HCT116 (cell line): ENCODE results near the gene FOXP2. TPM values are rescaled to one million over a fixed set of nuclear protein-coding genes. Genes with fewer than 3 reads are reported as not detected.

Experiments used
- ATAC-seq: fragments of 200-7000 bp; cut with Tn5 transposase; 2 replicates; pipeline ENCODE4 v1.9.1; 2020; ENCODE audit warnings: mild to moderate bottlenecking, moderate library complexity
- BruUV-seq: library from RNA; stranded (reverse); fragments of 400-500 nt; replicated peaks from 2 replicates; lab custom pipeline; 2021; lab: Mats Ljungman, UMichigan
- CTCF ChIA-PET: fragments of 300-600 bp; sonication (Branson Sonifier 250); formaldehyde crosslinking; loops from one replicate; lab custom pipeline; 2021; ENCODE audit warnings: antibody characterized with exemption; lab: Charles Lee
- POLR2A ChIA-PET: fragments of 300-600, 350-600 bp; sonication (Branson Sonifier 250); formaldehyde crosslinking; loops from one replicate; lab custom pipeline; 2021; ENCODE audit warnings: antibody characterized with exemption; lab: Charles Lee
- RAD21 ChIA-PET, 2 experiments: fragments of 300-600 bp; sonication (Branson Sonifier 250); formaldehyde crosslinking; loops; one replicate each; lab custom pipeline; 2023; ENCODE audit warnings: low total read pairs in 2 of 2; ENCODE audit not compliant: uncharacterized antibody in 2 of 2, unreplicated experiment in 2 of 2, low non-redundant PET in 1 of 2; lab: Charles Lee
- DNase-seq: peaks from one replicate; pipeline ENCODE4 v3.0.0-alpha.2; 2010; ENCODE audit warnings: low read depth, low spot score
- H2AFZ ChIP-seq: fragments of 200-600 bp; shearing (Covaris generic), sonication (generic); 2 replicates; pipeline ENCODE4 v1.6.1; 2017; ENCODE audit warnings: low read depth, mixed run types, mixed read lengths, antibody characterized with exemption, low read length; ENCODE audit not compliant: poor library complexity, severe bottlenecking
- H3K27ac ChIP-seq: 2 replicates; pipeline ENCODE4 v1.5.1; 2012; ENCODE audit warnings: low read depth, low read length
- H3K27me3 ChIP-seq: fragments of 200-600 bp; sonication (generic); 2 replicates; pipeline ENCODE4 v1.6.1; 2016; ENCODE audit warnings: mixed run types, low read length, mixed read lengths; ENCODE audit not compliant: insufficient read depth
- H3K36me3 ChIP-seq, 2 experiments: fragments of 200-500 bp in 1 of 2; fragments of 200-600 bp in 1 of 2; sonication (Bioruptor generic) in 1 of 2; sonication (generic) in 1 of 2; 2 replicates each; pipeline versions ENCODE4 v1.5.1 to v1.6.1; 2014 to 2016; ENCODE audit warnings: low read length in 2 of 2, inconsistent platforms in 1 of 2, mixed read lengths in 1 of 2, mixed run types in 1 of 2; ENCODE audit not compliant: insufficient read depth in 2 of 2, control insufficient read depth in 1 of 2
- H3K4me1 ChIP-seq, 2 experiments: fragments of 200-600 bp in 1 of 2; sonication (generic) in 1 of 2; 2 replicates each; pipeline versions ENCODE4 v1.5.1 to v1.6.1; 2012 to 2017; ENCODE audit warnings: low read length in 2 of 2, inconsistent platforms in 1 of 2, mild to moderate bottlenecking in 1 of 2, mixed read lengths in 1 of 2, mixed run types in 1 of 2, moderate library complexity in 1 of 2; ENCODE audit not compliant: insufficient read depth in 2 of 2, control insufficient read depth in 1 of 2
- H3K4me2 ChIP-seq: fragments of 200-600 bp; sonication (generic); 2 replicates; pipeline ENCODE4 v1.6.1; 2017; ENCODE audit warnings: mixed run types, low read length, mixed read lengths
- H3K4me3 ChIP-seq, 2 experiments: fragments of 200-600 bp in 1 of 2; sonication (generic) in 1 of 2; replicated peaks in 1 of 2; 2 replicates each; pipeline ENCODE4 v1.5.1; 2011 to 2016; ENCODE audit warnings: low read length in 2 of 2, control low read depth in 1 of 2, low read depth in 1 of 2, mild to moderate bottlenecking in 1 of 2, mixed read lengths in 1 of 2, mixed run types in 1 of 2
- H3K79me2 ChIP-seq: fragments of 200-600 bp; sonication (generic); 2 replicates; pipeline ENCODE4 v1.6.1; 2017; ENCODE audit warnings: mild to moderate bottlenecking, mixed run types, low read length, moderate library complexity, mixed read lengths; ENCODE audit not compliant: insufficient read depth
- H3K9ac ChIP-seq: fragments of 200-600 bp; sonication (generic); 2 replicates; pipeline ENCODE4 v1.6.1; 2016; ENCODE audit warnings: low read length, mixed read lengths
- H3K9me2 ChIP-seq: fragments of 200-600 bp; sonication (generic), shearing (Covaris generic); 2 replicates; pipeline ENCODE4 v1.6.1; 2017; ENCODE audit warnings: mixed run types, mild to moderate bottlenecking, moderate library complexity; ENCODE audit not compliant: insufficient read depth
- H3K9me3 ChIP-seq, 2 experiments: fragments of 200-500 bp in 1 of 2; fragments of 200-600 bp in 1 of 2; sonication (Bioruptor generic) in 1 of 2; sonication (generic) in 1 of 2; 2 replicates each; pipeline ENCODE4 v1.6.1; 2014 to 2017; ENCODE audit warnings: low read length in 2 of 2, mixed read lengths in 2 of 2, inconsistent platforms in 1 of 2, low read depth in 1 of 2, mild to moderate bottlenecking in 1 of 2, mixed run types in 1 of 2, moderate library complexity in 1 of 2; ENCODE audit not compliant: control insufficient read depth in 1 of 2, insufficient read depth in 1 of 2
- H4K20me1 ChIP-seq: fragments of 200-600 bp; sonication (generic), shearing (Covaris generic); 2 replicates; pipeline ENCODE4 v1.6.1; 2017; ENCODE audit warnings: mixed run types, mild to moderate bottlenecking, moderate library complexity; ENCODE audit not compliant: insufficient read depth
- ATF3 ChIP-seq: IDR thresholded peaks from 2 replicates; pipeline ENCODE4 v1.6.1; 2012
- CBX3 ChIP-seq: IDR thresholded peaks from 2 replicates; pipeline ENCODE4 v1.6.1; 2012; ENCODE audit warnings: low read depth
- CTCF ChIP-seq, 3 experiments: fragments of 200-600 bp in 1 of 3; sonication (generic) in 1 of 3; IDR thresholded peaks in 2 of 3; conservative IDR thresholded peaks in 1 of 3; 2 replicates each; pipeline ENCODE4 v1.5.1; 2012 to 2017; ENCODE audit warnings: low read depth in 2 of 3, low read length in 2 of 3, antibody characterized with exemption in 1 of 3, borderline replicate concordance in 1 of 3, control low read depth in 1 of 3, mild to moderate bottlenecking in 1 of 3, mixed read lengths in 1 of 3, mixed run types in 1 of 3, moderate library complexity in 1 of 3; ENCODE audit not compliant: insufficient read depth in 1 of 3
- EGR1 ChIP-seq: IDR thresholded peaks from 2 replicates; pipeline ENCODE4 v1.6.1; 2012; ENCODE audit warnings: low read depth
- ELF1 ChIP-seq: IDR thresholded peaks from 2 replicates; pipeline ENCODE4 v1.6.1; 2012; ENCODE audit warnings: low read depth, borderline replicate concordance
- EZH2 ChIP-seq: fragments of 200-600 bp; sonication (generic); IDR thresholded peaks from 2 replicates; pipeline ENCODE4 v1.6.1; 2017; ENCODE audit warnings: antibody characterized with exemption, mixed run types
- JUND ChIP-seq: IDR thresholded peaks from 2 replicates; pipeline ENCODE4 v1.6.1; 2012
- MAX ChIP-seq: IDR thresholded peaks from 2 replicates; pipeline ENCODE4 v1.6.1; 2012
- POLR2A ChIP-seq: IDR thresholded peaks from 2 replicates; pipeline ENCODE4 v1.7.0; 2011; ENCODE audit warnings: borderline replicate concordance; ENCODE audit not compliant: insufficient read depth, insufficient read length; ENCODE audit errors: extremely low read depth
- POLR2AphosphoS5 ChIP-seq: IDR thresholded peaks from 2 replicates; pipeline ENCODE4 v1.6.1; 2011; ENCODE audit warnings: mild to moderate bottlenecking, low read depth, low read length, moderate library complexity
- RAD21 ChIP-seq: IDR thresholded peaks from 2 replicates; pipeline ENCODE4 v1.6.1; 2012; ENCODE audit warnings: low read depth, mild to moderate bottlenecking
- SIN3A ChIP-seq: IDR thresholded peaks from 2 replicates; pipeline ENCODE4 v1.6.1; 2012; ENCODE audit warnings: low read depth
- SP1 ChIP-seq: IDR thresholded peaks from 2 replicates; pipeline ENCODE4 v1.6.1; 2012; ENCODE audit warnings: low read depth
- SRF ChIP-seq: IDR thresholded peaks from 2 replicates; pipeline ENCODE4 v1.6.1; 2012; ENCODE audit warnings: low read depth
- ZFX ChIP-seq: fragments of 450-650 bp; IDR thresholded peaks from 2 replicates; pipeline ENCODE4 v1.6.1; 2017
- intact Hi-C: fragments of 100-400 bp; cut with micrococcal nuclease; formaldehyde crosslinking; loops from 2 replicates; pipeline ENCODE4 v1.10.0; 2022
- total RNA-seq: library from RNA; stranded (reverse); gene quantifications from one replicate; pipeline ENCODE4 v1.2.1, GENCODE V29; 2021; ENCODE audit not compliant: unreplicated experiment

FOXP2 gene
- total RNA-seq, 1 experiment from 2014 or later: 2.5 TPM

GRCh38 chr7:114691605-114692004 lies 277.0 kb downstream of the FOXP2 start:
- H3K4me2 ChIP-seq: no peak overlapping the region
- H3K27me3 ChIP-seq: no peaks in the 10 kb centered on the region
- H3K27ac ChIP-seq: no peak overlapping the region
- no TSS peak for BruUV-seq
- ChIA-PET RAD21 (interaction anchor here in 1 of 2 experiments (0.7 kb wide), 1 partner anchor 515 kb away, joined by 3 read pairs; no protein-coding TSS in a partner anchor), POLR2A (no interaction called here), CTCF (no interaction called here)
- H3K4me3 ChIP-seq: no peak overlapping the region
- H3K9me3 ChIP-seq: no peaks in the 10 kb centered on the region
- H3K4me1 ChIP-seq: no peaks in the 10 kb centered on the region
- H3K9ac ChIP-seq: no peak overlapping the region
- intact Hi-C loops: no loop called here
- no peaks in the 10 kb centered on the region for H3K79me2 ChIP-seq
- H4K20me1 ChIP-seq: no peaks in the 10 kb centered on the region
- H3K36me3 ChIP-seq: no peaks in the 10 kb centered on the region
- ATAC-seq (no peak), DNase-seq (no peak)
- no peaks in the 10 kb centered on the region for H3K9me2 ChIP-seq
- H2AFZ ChIP-seq: no peak overlapping the region
- no peak for TF ChIP-seq CTCF (IDR thresholded peaks at IDR 0.05 in 2 of 3, conservative IDR thresholded peaks at IDR 0.05 in 1 of 3; ENCODE audit: borderline replicate concordance in 1 of 3, insufficient read depth in 1 of 3, low read depth in 2 of 3, low read length in 2 of 3)

- Histone ChIP-seq H3K9me3 (no peaks in the 10 kb centered on the region), H3K9ac (no peak overlapping the region), H3K4me3 (no peak overlapping the region), H3K36me3 (no peaks in the 10 kb centered on the region), H3K79me2 (no peaks in the 10 kb centered on the region), H3K4me1 (no peaks in the 10 kb centered on the region), H2AFZ (no peak overlapping the region), H3K27me3 (no peaks in the 10 kb centered on the region), H3K4me2 (no peak overlapping the region)
- BruUV-seq: no TSS peak
- ChIA-PET CTCF (no interaction called here), POLR2A (no interaction called here)
- intact Hi-C loops: no loop called here
- DNase-seq: no peak
- TF ChIP-seq EGR1: no peak
- TF ChIP-seq ELF1: no peak
- TF ChIP-seq ATF3: no peak
- TF ChIP-seq CTCF (IDR thresholded peaks at IDR 0.05 in 2 of 3, conservative IDR thresholded peaks at IDR 0.05 in 1 of 3; ENCODE audit: borderline replicate concordance in 1 of 3, insufficient read depth in 1 of 3, low read depth in 2 of 3, low read length in 2 of 3): no peak
- TF ChIP-seq CBX3: no peak
- no peak for TF ChIP-seq ZFX
- TF ChIP-seq JUND: no peak
- no peak for TF ChIP-seq SIN3A
- no peak for TF ChIP-seq MAX
- no peak for TF ChIP-seq RAD21
- no peak for TF ChIP-seq POLR2A
- no peak for TF ChIP-seq EZH2
- TF ChIP-seq SP1: no peak
- no peak for TF ChIP-seq POLR2AphosphoS5
- TF ChIP-seq SRF: no peak
- TF ChIP-seq, all 23 proteins: peak for 0
- no peak for ATAC-seq
- H4K20me1 ChIP-seq: no peaks in the 10 kb centered on the region
- no peaks in the 10 kb centered on the region for H3K9me2 ChIP-seq
- RAD21 ChIA-PET: no interaction called here
- no peak overlapping the region for H3K27ac ChIP-seq
These were observed 280.6 kb downstream of the FOXP2 start for GRCh38 chr7:114695182-114695581.
